HL-60 (cell line): ENCODE measurements around the gene MAD1L1.

Experiments
- DNase-seq, 2 experiments: peaks; one replicate each; pipeline ENCODE4 v3.0.0-alpha.2; 2010 to 2020; ENCODE audit warnings: low read depth in 1 of 2, low spot score in 1 of 2
- H3K27ac ChIP-seq: fragments of 250-450 bp; sonication (Bioruptor Pico); replicated peaks from 2 replicates; pipeline ENCODE4 v1.5.1; 2020; ENCODE audit warnings: mild to moderate bottlenecking, moderate library complexity
- H3K27me3 ChIP-seq: fragments of 250-450 bp; sonication (Bioruptor Pico); 2 replicates; pipeline ENCODE4 v1.5.1; 2021; ENCODE audit warnings: mild to moderate bottlenecking, moderate library complexity; ENCODE audit not compliant: insufficient read depth, poor library complexity, severe bottlenecking
- H3K4me3 ChIP-seq: replicated peaks from 2 replicates; pipeline ENCODE4 v1.5.1; 2011; ENCODE audit warnings: mild to moderate bottlenecking, control low read depth, low read length; ENCODE audit not compliant: insufficient read depth
- CTCF ChIP-seq: IDR thresholded peaks from one replicate; pipeline ENCODE4 v1.5.1; 2011; ENCODE audit warnings: low read length, control low read depth, inconsistent platforms; ENCODE audit not compliant: insufficient read depth
- GABPA ChIP-seq: IDR thresholded peaks from 2 replicates; pipeline ENCODE4 v1.6.1; 2012; ENCODE audit warnings: low read depth
- POLR2AphosphoS5 ChIP-seq: IDR thresholded peaks from 2 replicates; pipeline ENCODE4 v1.6.1; 2012; ENCODE audit warnings: low read depth
- SPI1 ChIP-seq: IDR thresholded peaks from 2 replicates; pipeline ENCODE4 v1.6.1; 2012; ENCODE audit warnings: low read depth, mild to moderate bottlenecking, borderline replicate concordance
- TF ChIP-seq, protein P1 (sequence below): IDR thresholded peaks from 2 replicates; pipeline ENCODE4 v1.6.1; 2012; ENCODE audit warnings: low read depth; ENCODE audit not compliant: insufficient replicate concordance

MAD1L1 gene

DNA sequence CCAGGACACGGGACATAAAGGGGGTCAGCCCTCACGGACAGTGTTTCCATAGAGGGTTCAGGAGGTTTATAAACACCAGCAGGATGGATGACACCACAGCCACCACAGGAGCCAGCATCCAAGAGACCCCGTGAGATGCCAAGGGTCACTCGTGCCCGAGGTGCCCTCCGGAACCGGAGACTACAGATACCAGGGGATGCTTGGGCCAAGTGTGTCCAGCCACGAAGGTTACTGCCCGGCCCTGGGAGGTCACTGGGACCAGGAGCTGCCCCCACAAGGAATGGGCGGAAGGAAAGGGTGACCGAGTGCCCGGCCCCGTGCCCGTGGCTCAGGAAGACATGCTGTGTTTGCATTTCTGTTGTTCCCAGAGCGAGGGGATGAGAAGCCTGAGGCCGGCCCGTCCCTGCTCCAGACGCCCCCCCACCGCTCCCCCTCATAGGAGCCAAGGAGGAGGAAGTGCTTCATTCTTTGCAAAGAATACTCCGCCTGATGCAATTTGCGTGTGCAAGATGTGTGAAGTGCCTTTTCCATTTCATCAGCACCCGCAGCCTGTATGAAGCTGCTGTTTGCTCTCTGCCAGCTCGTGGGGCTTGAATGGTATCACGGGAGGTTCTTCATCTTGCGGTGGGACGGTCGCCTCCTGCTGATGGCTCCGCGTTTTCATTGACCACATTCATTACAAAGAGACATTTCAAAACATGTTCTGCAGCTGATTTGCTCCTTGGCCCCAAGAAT lies 386.2 kb downstream of the MAD1L1 start:
- H3K4me3 ChIP-seq = no peak overlapping the region
- DNase-seq = peak; percentile 55 to 91
- H3K27ac ChIP-seq = peak overlapping the region; percentile 47
- no peaks in the 10 kb centered on the region for H3K27me3 ChIP-seq
- TF ChIP-seq POLR2AphosphoS5 = peak; percentile 74
- no peak for TF ChIP-seq GABPA
- TF ChIP-seq SPI1 = peak; percentile 73; the same call in 1 of the 2 replicates

DNA sequence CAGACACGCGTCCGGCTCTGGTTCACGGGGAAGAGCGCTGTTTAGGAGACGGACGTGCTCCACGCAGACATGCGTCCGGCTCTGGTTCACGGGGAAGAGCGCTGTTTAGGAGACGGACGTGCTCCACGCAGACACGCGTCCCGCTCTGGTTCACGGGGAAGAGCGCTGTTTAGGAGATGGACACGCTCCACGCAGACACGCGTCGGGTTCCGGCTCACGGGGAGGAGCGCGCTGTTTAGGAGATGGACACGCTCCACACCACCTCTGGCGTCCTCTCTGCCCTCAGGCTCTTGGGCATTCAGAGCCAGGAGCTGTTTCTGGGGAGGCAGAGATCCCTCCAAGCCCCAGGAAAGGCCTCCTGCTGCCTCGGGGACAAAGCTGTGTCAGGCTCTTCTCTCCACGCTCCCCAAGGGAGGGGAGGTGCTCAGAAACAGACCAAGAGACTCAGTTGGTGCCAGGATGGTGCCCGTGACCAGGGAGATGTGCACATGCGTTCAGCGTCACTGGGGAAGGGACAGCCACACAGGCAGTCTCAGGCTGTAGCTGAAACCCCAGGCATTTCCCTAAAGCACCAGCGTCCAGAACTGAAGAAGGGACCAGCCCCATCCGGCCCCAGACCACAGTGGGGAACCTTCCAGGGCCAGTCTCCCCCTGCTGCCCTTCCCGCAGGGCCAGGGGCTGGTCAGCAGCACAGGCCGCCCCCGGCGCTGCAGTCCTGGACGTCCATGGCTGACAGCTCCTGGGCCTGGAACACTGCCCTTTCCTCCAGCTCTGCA lies 387.0 kb downstream of the MAD1L1 start:
- TF ChIP-seq CTCF = no peak
- TF ChIP-seq POLR2AphosphoS5 = no peak
- TF ChIP-seq, protein P1, sequence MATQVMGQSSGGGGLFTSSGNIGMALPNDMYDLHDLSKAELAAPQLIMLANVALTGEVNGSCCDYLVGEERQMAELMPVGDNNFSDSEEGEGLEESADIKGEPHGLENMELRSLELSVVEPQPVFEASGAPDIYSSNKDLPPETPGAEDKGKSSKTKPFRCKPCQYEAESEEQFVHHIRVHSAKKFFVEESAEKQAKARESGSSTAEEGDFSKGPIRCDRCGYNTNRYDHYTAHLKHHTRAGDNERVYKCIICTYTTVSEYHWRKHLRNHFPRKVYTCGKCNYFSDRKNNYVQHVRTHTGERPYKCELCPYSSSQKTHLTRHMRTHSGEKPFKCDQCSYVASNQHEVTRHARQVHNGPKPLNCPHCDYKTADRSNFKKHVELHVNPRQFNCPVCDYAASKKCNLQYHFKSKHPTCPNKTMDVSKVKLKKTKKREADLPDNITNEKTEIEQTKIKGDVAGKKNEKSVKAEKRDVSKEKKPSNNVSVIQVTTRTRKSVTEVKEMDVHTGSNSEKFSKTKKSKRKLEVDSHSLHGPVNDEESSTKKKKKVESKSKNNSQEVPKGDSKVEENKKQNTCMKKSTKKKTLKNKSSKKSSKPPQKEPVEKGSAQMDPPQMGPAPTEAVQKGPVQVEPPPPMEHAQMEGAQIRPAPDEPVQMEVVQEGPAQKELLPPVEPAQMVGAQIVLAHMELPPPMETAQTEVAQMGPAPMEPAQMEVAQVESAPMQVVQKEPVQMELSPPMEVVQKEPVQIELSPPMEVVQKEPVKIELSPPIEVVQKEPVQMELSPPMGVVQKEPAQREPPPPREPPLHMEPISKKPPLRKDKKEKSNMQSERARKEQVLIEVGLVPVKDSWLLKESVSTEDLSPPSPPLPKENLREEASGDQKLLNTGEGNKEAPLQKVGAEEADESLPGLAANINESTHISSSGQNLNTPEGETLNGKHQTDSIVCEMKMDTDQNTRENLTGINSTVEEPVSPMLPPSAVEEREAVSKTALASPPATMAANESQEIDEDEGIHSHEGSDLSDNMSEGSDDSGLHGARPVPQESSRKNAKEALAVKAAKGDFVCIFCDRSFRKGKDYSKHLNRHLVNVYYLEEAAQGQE = no peak
- no peak for TF ChIP-seq GABPA
- TF ChIP-seq SPI1 = no peak
- peak overlapping the region; percentile 47 for H3K27ac ChIP-seq
- no peak overlapping the region for H3K4me3 ChIP-seq
- peak in 1 of 2 experiments; percentile 15 for DNase-seq
- no peaks in the 10 kb centered on the region for H3K27me3 ChIP-seq

GRCh38 chr7:1844951-1845390 lies 387.8 kb downstream of the MAD1L1 start:
- no peaks in the 10 kb centered on the region for H3K27me3 ChIP-seq
- no peak overlapping the region for H3K27ac ChIP-seq
- TF ChIP-seq, protein P1 = no peak
- no peak for TF ChIP-seq CTCF
- no peak for TF ChIP-seq SPI1
- no peak for TF ChIP-seq POLR2AphosphoS5
- no peak for TF ChIP-seq GABPA
- no peak overlapping the region for H3K4me3 ChIP-seq
- no peak for DNase-seq

GRCh38 chr7:1844336-1844950 lies 388.3 kb downstream of the MAD1L1 start:
- Histone ChIP-seq H3K27ac (no peak overlapping the region), H3K27me3 (no peaks in the 10 kb centered on the region), H3K4me3 (no peak overlapping the region)
- no peak for DNase-seq
- TF ChIP-seq POLR2AphosphoS5 = no peak
- no peak for TF ChIP-seq GABPA
